A549 treated with dexamethasone at 1 μM for 4 hours (cell line): ENCODE results near the gene STX18. TPM values are rescaled to one million over a fixed set of nuclear protein-coding genes. Genes with fewer than 3 reads are reported as not detected.

Experiments used
- total RNA-seq: library from RNA; stranded (reverse); fragments of 200-300 nt; extraction: Qiagen RNA extraction; gene quantifications from 5 replicates; pipeline ENCODE4 v1.2.3, GENCODE V29; 2022

Gene STX18
- total RNA-seq, result 21.9 to 23.8 TPM (median 23.1 TPM) in 5 replicates

GRCh38 chr4:4541661-4542570, at the start of gene STX18:
Gene STX18 (minus strand): TSS chr4:4542048. CDS start chr4:4541964, 84 bp downstream.

GRCh38 chr4:4386736-4387392, 155.0 kb downstream of the STX18 start, which contains the start of gene NSG1:
Gene NSG1 (plus strand): TSS chr4:4387102. CDS start chr4:4387630, 528 bp downstream.

Other genes with a start within 250 kb of the STX18 start
- 9.9 to 13.5 TPM (median 11.3 TPM) in 5 replicates for gene NSG1, start 154.9 kb downstream of the STX18 start, total RNA-seq